Measurements from ENCODE around the gene MORC1.
A peak's percentile ranks its signal among the peaks of the same experiment; 100 is the strongest.

Gene MORC1

GRCh38 chr3:108946292-108947285 lies 171.3 kb downstream of the MORC1 start:
- DNase-seq (ENCODE audit: low spot score): no peak

GRCh38 chr3:108940568-108941263 lies 177.2 kb downstream of the MORC1 start:
- DNase-seq (ENCODE audit: low spot score): no peak

- no peak for DNase-seq (ENCODE audit: low spot score)
Observed at GRCh38 chr3:108940166-108940565, 177.8 kb downstream of the MORC1 start.

- no peak for DNase-seq (ENCODE audit: low spot score)
Observed at GRCh38 chr3:108936924-108937689, 180.8 kb downstream of the MORC1 start.

- no peak for DNase-seq (ENCODE audit: low spot score)
Observed at GRCh38 chr3:108931035-108931434, 186.9 kb downstream of the MORC1 start.

GRCh38 chr3:108918866-108919265 lies 199.1 kb downstream of the MORC1 start:
- no peak for DNase-seq (ENCODE audit: low spot score)

- DNase-seq (ENCODE audit: low spot score): peak; percentile 80
Observed at GRCh38 chr3:108914774-108915641, 202.9 kb downstream of the MORC1 start.

GRCh38 chr3:108909799-108910198 lies 208.1 kb downstream of the MORC1 start:
- DNase-seq (ENCODE audit: low spot score): no peak

Measured in CD4-positive, alpha-beta T cell treated with Interleukin-2 at 100 ng/mL for 4 hours (primary cell).